Kasumi-1 (cell line): ENCODE measurements around the gene B4GALNT1.
A peak's percentile ranks its signal among the peaks of the same experiment; 100 is the strongest.
"Not testable (repeated sequence)": the region's sequence is repeated elsewhere in the genome, so short reads cannot be mapped to it uniquely, and the experiment has no call there.

Experiments
- DNase-seq, 2 experiments: peaks; one replicate each; lab custom pipeline; 2025; lab: John Stamatoyannopoulos, UW

The B4GALNT1 gene

GRCh38 chr12:57609101-57609780, 23.8 kb downstream of the B4GALNT1 start:
- no peak for DNase-seq

GRCh38 chr12:57607958-57608663, 24.9 kb downstream of the B4GALNT1 start:
- DNase-seq: no peak

GRCh38 chr12:57606821-57607220, 26.2 kb downstream of the B4GALNT1 start:
- no peak for DNase-seq

GRCh38 chr12:57606399-57606798, 26.6 kb downstream of the B4GALNT1 start:
- DNase-seq: no peak

- no peak for DNase-seq
Measured at GRCh38 chr12:57605811-57606311, 27.1 kb downstream of the B4GALNT1 start.

GRCh38 chr12:57604992-57605810, 27.8 kb downstream of the B4GALNT1 start:
- no peak for DNase-seq

- no peak for DNase-seq
Measured at GRCh38 chr12:57604454-57604991, 28.5 kb downstream of the B4GALNT1 start, which contains the start of gene DTX3. Gene DTX3 (plus strand): TSS chr12:57604824. CDS start chr12:57606518, 1,694 bp downstream.

- no peak for DNase-seq
Measured at GRCh38 chr12:57603815-57604453, 29.1 kb downstream of the B4GALNT1 start.

- DNase-seq: no peak
Measured at GRCh38 chr12:57603324-57603723, 29.7 kb downstream of the B4GALNT1 start.

GRCh38 chr12:57602544-57602943, 30.5 kb downstream of the B4GALNT1 start:
- no peak for DNase-seq

- DNase-seq: no peak
Measured at GRCh38 chr12:57600395-57600794, 32.6 kb downstream of the B4GALNT1 start.

GRCh38 chr12:57593187-57593586, 39.8 kb downstream of the B4GALNT1 start:
- no peak for DNase-seq

- DNase-seq: no peak
Measured at GRCh38 chr12:57592551-57593165, 40.3 kb downstream of the B4GALNT1 start.

GRCh38 chr12:57591782-57592325, 41.1 kb downstream of the B4GALNT1 start:
- no peak for DNase-seq

GRCh38 chr12:57590864-57591781, 41.9 kb downstream of the B4GALNT1 start, which contains the start of gene PIP4K2C:
Gene PIP4K2C (plus strand): TSS chr12:57591192. CDS start chr12:57591290, 98 bp downstream.
- DNase-seq: peak; percentile 37 to 46

- no peak for DNase-seq
Measured at GRCh38 chr12:57590479-57590863, 42.5 kb downstream of the B4GALNT1 start.

GRCh38 chr12:57588951-57589610, 43.9 kb downstream of the B4GALNT1 start:
- not testable (repeated sequence) for DNase-seq

- no peak for DNase-seq
Measured at GRCh38 chr12:57586832-57587429, 46.1 kb downstream of the B4GALNT1 start.

GRCh38 chr12:57586128-57586527, 46.9 kb downstream of the B4GALNT1 start:
- no peak for DNase-seq
